Esophagus muscularis mucosa (tissue), 3 donors: ENCODE results near the gene UBE4B.
A peak's percentile ranks its signal among the peaks of the same experiment; 100 is the strongest.

Source experiments
- CTCF ChIP-seq, 3 experiments: fragments of 200-600 bp in 2 of 3; fragments of 450-650 bp in 1 of 3; sonication (generic) in 2 of 3; IDR thresholded peaks; one replicate each; pipeline ENCODE4 v1.5.1; 2017 to 2019; ENCODE audit warnings: antibody characterized with exemption in 3 of 3, mild to moderate bottlenecking in 2 of 3, moderate library complexity in 1 of 3
- POLR2A ChIP-seq: fragments of 450-650 bp; IDR thresholded peaks from one replicate; pipeline ENCODE4 v1.6.1; 2017; ENCODE audit warnings: antibody characterized with exemption, moderate library complexity, mild to moderate bottlenecking, low read depth
- POLR2AphosphoS5 ChIP-seq, 2 donors: sonication (generic); formaldehyde crosslinking; IDR thresholded peaks; one replicate each; pipeline ENCODE4 v1.6.1; 2017; ENCODE audit warnings: antibody characterized with exemption in 2 of 2

- TF ChIP-seq CTCF (IDR thresholded peaks at IDR 0.05) = no peak
- TF ChIP-seq POLR2AphosphoS5 (IDR thresholded peaks at IDR 0.05) = peak in 1 of 2 donors; percentile 42
- TF ChIP-seq POLR2A = no peak
Observed at GRCh38 chr1:9996624-9997582, 35.9 kb upstream of the UBE4B start, which contains the start of gene RBP7.
